Hepatocyte (in vitro differentiated cells): Measurements from ENCODE around the gene THEMIS2. TPM values are rescaled to one million over a fixed set of nuclear protein-coding genes. Genes with fewer than 3 reads are reported as not detected.

Source experiments
- DNase-seq: peaks from one replicate; pipeline ENCODE4 v3.0.0-alpha.2; 2016; ENCODE audit warnings: low spot score
- H2AFZ ChIP-seq: fragments of 200-600 bp; sonication (generic); 2 replicates; pipeline ENCODE4 v1.6.0; 2016; ENCODE audit warnings: antibody characterized with exemption, mild to moderate bottlenecking
- H3K27ac ChIP-seq: fragments of 200-600 bp; sonication (generic); 2 replicates; pipeline ENCODE4 v1.5.1; 2016; ENCODE audit warnings: mild to moderate bottlenecking
- H3K27me3 ChIP-seq: fragments of 200-600 bp; sonication (generic); 2 replicates; pipeline ENCODE4 v1.6.1; 2016
- H3K36me3 ChIP-seq: fragments of 200-600 bp; sonication (generic); replicated peaks from 2 replicates; pipeline ENCODE4 v1.5.1; 2016; ENCODE audit warnings: low read depth; ENCODE audit not compliant: insufficient read depth
- H3K4me1 ChIP-seq: fragments of 200-600 bp; sonication (generic); 2 replicates; pipeline ENCODE4 v1.5.1; 2016; ENCODE audit warnings: mild to moderate bottlenecking, moderate library complexity; ENCODE audit not compliant: insufficient read depth
- H3K4me2 ChIP-seq: fragments of 200-600 bp; sonication (generic); 2 replicates; pipeline ENCODE4 v1.6.0; 2016
- H3K4me3 ChIP-seq: fragments of 200-600 bp; sonication (generic); 2 replicates; pipeline ENCODE4 v1.5.1; 2016; ENCODE audit warnings: mild to moderate bottlenecking
- H3K79me2 ChIP-seq: fragments of 200-600 bp; sonication (generic); 2 replicates; pipeline ENCODE4 v1.6.0; 2017; ENCODE audit warnings: mild to moderate bottlenecking
- H3K9me2 ChIP-seq: fragments of 200-600 bp; sonication (generic); replicated peaks from 2 replicates; pipeline ENCODE4 v1.6.0; 2017; ENCODE audit warnings: mild to moderate bottlenecking; ENCODE audit not compliant: insufficient read depth
- H3K9me3 ChIP-seq: fragments of 200-600 bp; sonication (generic); 2 replicates; pipeline ENCODE4 v1.5.1; 2016; ENCODE audit warnings: low read depth, mild to moderate bottlenecking
- H4K20me1 ChIP-seq: fragments of 200-600 bp; sonication (generic); 2 replicates; pipeline ENCODE4 v1.6.0; 2016; ENCODE audit warnings: mild to moderate bottlenecking; ENCODE audit not compliant: insufficient read depth, poor library complexity, severe bottlenecking
- CTCF ChIP-seq: fragments of 200-600 bp; sonication (generic); IDR thresholded peaks from 2 replicates; pipeline ENCODE4 v1.5.1; 2016; ENCODE audit warnings: antibody characterized with exemption, mild to moderate bottlenecking; ENCODE audit not compliant: poor library complexity
- EZH2 ChIP-seq: fragments of 200-600 bp; sonication (generic); IDR thresholded peaks from 2 replicates; pipeline ENCODE4 v1.6.1; 2016; ENCODE audit warnings: antibody characterized with exemption, mild to moderate bottlenecking, borderline replicate concordance
- EZH2phosphoT487 ChIP-seq: fragments of 200-600 bp; sonication (generic); IDR thresholded peaks from one replicate; pipeline ENCODE4 v1.6.1; 2018; ENCODE audit warnings: antibody characterized with exemption, mild to moderate bottlenecking, low read depth, moderate library complexity; ENCODE audit not compliant: unreplicated experiment, severe bottlenecking
- WGBS: methylation state at CpG from one replicate; pipeline ENCODE4 v1.1.6; 2016; ENCODE audit warnings: low lambda C conversion rate; ENCODE audit errors: missing lambda C conversion rate; 5-methylcytosine and 5-hydroxymethylcytosine counted together
- polyA plus RNA-seq: library from polyadenylated mRNA; unstranded; fragments of >200 nt; fragmentation: Nextera tagmentation; extraction: Ambion mirVana; gene quantifications from 2 replicates; pipeline ENCODE4 v1.2.1, GENCODE V29; 2016
- total RNA-seq: library from RNA; depleted of rRNA; stranded (reverse); fragments of >200 nt; gene quantifications from 2 replicates; pipeline ENCODE4 v1.2.3, GENCODE V29; 2014

The THEMIS2 gene
- total and polyA plus RNA-seq, 2 experiments from 2014 or later = 1.2 TPM; not detected in 1

- no peak overlapping the region for H3K4me2 ChIP-seq
- no peaks in the 10 kb centered on the region for H3K79me2 ChIP-seq
- H4K20me1 ChIP-seq = no peaks in the 10 kb centered on the region
- no peak for DNase-seq
- no peaks in the 10 kb centered on the region for H3K9me3 ChIP-seq
- peaks cover 8% of the 10 kb centered on the region for H3K27me3 ChIP-seq
- no peak overlapping the region for H2AFZ ChIP-seq
- H3K4me3 ChIP-seq = no peak overlapping the region
- TF ChIP-seq CTCF = no peak
- no peak for TF ChIP-seq EZH2phosphoT487
- no peak for TF ChIP-seq EZH2
- no peaks in the 10 kb centered on the region for H3K36me3 ChIP-seq
- H3K9me2 ChIP-seq = no peaks in the 10 kb centered on the region
- no peak overlapping the region for H3K27ac ChIP-seq
- H3K4me1 ChIP-seq = no peaks in the 10 kb centered on the region
- WGBS = 89% methylated on average over 16 of the region's 16 CpGs
Observed at GRCh38 chr1:27873671-27874384, 1.5 kb downstream of the THEMIS2 start.

- no peaks in the 10 kb centered on the region for H3K79me2 ChIP-seq
- no peaks in the 10 kb centered on the region for H4K20me1 ChIP-seq
- no peaks in the 10 kb centered on the region for H3K36me3 ChIP-seq
- H3K4me3 ChIP-seq = no peak overlapping the region
- H3K4me1 ChIP-seq = no peaks in the 10 kb centered on the region
- no peak for DNase-seq
- no peak overlapping the region for H2AFZ ChIP-seq
- H3K9me2 ChIP-seq = no peaks in the 10 kb centered on the region
- WGBS = 96% methylated on average over 17 of the region's 18 CpGs
- no peak overlapping the region for H3K27ac ChIP-seq
- no peak overlapping the region for H3K4me2 ChIP-seq
- H3K9me3 ChIP-seq = no peaks in the 10 kb centered on the region
- TF ChIP-seq EZH2phosphoT487 (no peak), CTCF (no peak), EZH2 (no peak)
- peaks cover 8% of the 10 kb centered on the region for H3K27me3 ChIP-seq
Observed at GRCh38 chr1:27876341-27877114, 4.2 kb downstream of the THEMIS2 start.

- Histone ChIP-seq H3K27ac (no peak overlapping the region), H3K79me2 (no peaks in the 10 kb centered on the region), H3K27me3 (peaks cover 8% of the 10 kb centered on the region), H3K4me1 (no peaks in the 10 kb centered on the region), H3K4me2 (no peak overlapping the region), H3K4me3 (no peak overlapping the region), H3K36me3 (no peaks in the 10 kb centered on the region), H2AFZ (no peak overlapping the region), H3K9me3 (no peaks in the 10 kb centered on the region), H4K20me1 (no peaks in the 10 kb centered on the region), H3K9me2 (no peaks in the 10 kb centered on the region)
- DNase-seq = no peak
- 100% methylated on average over 2 of the region's 2 CpGs for WGBS
- TF ChIP-seq CTCF (no peak), EZH2phosphoT487 (no peak), EZH2 (no peak)
Observed at GRCh38 chr1:27877115-27877416, 4.7 kb downstream of the THEMIS2 start.
